MM.1S (cell line): Measurements from ENCODE around the gene ST3GAL4.
"Not testable (repeated sequence)": the region's sequence is repeated elsewhere in the genome, so short reads cannot be mapped to it uniquely, and the experiment has no call there.

ENCODE experiments used
- CTCF ChIP-seq: fragments of 300-600 bp; sonication (generic); IDR thresholded peaks from 2 replicates; pipeline ENCODE4 v1.5.1; 2016; ENCODE audit warnings: antibody characterized with exemption, low read length, mixed read lengths
- EZH2 ChIP-seq: fragments of 300-600 bp; sonication (generic); optimal IDR thresholded peaks from 2 replicates; pipeline ENCODE3; 2017; ENCODE audit warnings: low read depth, mild to moderate bottlenecking, antibody characterized with exemption, low read length, mixed read lengths
- EZH2phosphoT487 ChIP-seq: fragments of 300-600 bp; sonication (generic); IDR thresholded peaks from 2 replicates; pipeline ENCODE4 v1.6.1; 2018; ENCODE audit warnings: antibody characterized with exemption, low read length

- TF ChIP-seq EZH2, CTCF, EZH2phosphoT487: not testable (repeated sequence)
These were observed 9.2 kb downstream of the ST3GAL4 start for GRCh38 chr11:126364735-126365134.
